ENCODE measurements around the gene MRTFB. TPM values are rescaled to one million over a fixed set of nuclear protein-coding genes. Genes with fewer than 3 reads are reported as not detected.
A peak's percentile ranks its signal among the peaks of the same experiment; 100 is the strongest.

MRTFB gene
- total RNA-seq, 1 experiment from 2014 or later: 90.5 TPM

Small RNA genes lying within 50 kb of the gene (microRNA-seq; reads per million reads assigned to microRNA genes)
- gene MIR193B (ENCODE audit: unreplicated experiment) (369 reads per million, percentile 71 among the genes with 10 or more reads in this experiment), gene MIR365A (ENCODE audit: unreplicated experiment) (16.5 reads per million, percentile 37 among the genes with 10 or more reads in this experiment)

Other genes with a start within 250 kb of the MRTFB start
- gene ERCC4, start 151.2 kb upstream of the MRTFB start, total RNA-seq (2021; ENCODE audit: unreplicated experiment): 23.4 TPM